Neural progenitor cell (in vitro differentiated cells): ENCODE measurements around the gene MAGIX.

Experiments used
- EZH2 ChIP-seq: fragments of 200-600 bp; sonication (generic); IDR thresholded peaks from 2 replicates; pipeline ENCODE4 v1.6.1; 2017; ENCODE audit warnings: antibody characterized with exemption, mild to moderate bottlenecking, moderate library complexity
- EZH2phosphoT487 ChIP-seq: fragments of 200-600 bp; sonication (generic); IDR thresholded peaks from 2 replicates; pipeline ENCODE4 v1.6.1; 2017; ENCODE audit warnings: antibody characterized with exemption
- TF ChIP-seq, protein P1 (sequence below): fragments of 200-600 bp; sonication (generic); IDR thresholded peaks from 2 replicates; pipeline ENCODE4 v1.5.1; 2017; ENCODE audit warnings: antibody characterized with exemption, mild to moderate bottlenecking

DNA sequence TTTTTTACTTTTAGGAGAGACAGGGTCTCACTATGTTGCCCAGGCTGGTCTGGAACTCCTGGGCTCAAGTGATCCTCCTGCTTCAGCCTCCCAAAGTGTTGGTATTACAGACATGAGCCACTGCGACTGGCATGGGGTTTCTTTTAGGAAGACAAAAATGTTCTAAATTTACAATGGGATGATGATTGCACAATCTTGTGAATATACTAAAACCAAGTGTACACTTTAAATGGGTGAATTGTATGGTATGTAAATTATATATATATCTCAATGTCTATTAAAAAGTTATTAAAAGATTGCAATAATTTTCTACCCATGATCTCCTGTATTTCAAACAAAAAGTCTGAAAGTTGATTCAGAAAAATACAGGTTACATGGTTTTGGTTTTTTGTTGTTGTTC, 9.1 kb upstream of the MAGIX start:
- TF ChIP-seq, protein P1, sequence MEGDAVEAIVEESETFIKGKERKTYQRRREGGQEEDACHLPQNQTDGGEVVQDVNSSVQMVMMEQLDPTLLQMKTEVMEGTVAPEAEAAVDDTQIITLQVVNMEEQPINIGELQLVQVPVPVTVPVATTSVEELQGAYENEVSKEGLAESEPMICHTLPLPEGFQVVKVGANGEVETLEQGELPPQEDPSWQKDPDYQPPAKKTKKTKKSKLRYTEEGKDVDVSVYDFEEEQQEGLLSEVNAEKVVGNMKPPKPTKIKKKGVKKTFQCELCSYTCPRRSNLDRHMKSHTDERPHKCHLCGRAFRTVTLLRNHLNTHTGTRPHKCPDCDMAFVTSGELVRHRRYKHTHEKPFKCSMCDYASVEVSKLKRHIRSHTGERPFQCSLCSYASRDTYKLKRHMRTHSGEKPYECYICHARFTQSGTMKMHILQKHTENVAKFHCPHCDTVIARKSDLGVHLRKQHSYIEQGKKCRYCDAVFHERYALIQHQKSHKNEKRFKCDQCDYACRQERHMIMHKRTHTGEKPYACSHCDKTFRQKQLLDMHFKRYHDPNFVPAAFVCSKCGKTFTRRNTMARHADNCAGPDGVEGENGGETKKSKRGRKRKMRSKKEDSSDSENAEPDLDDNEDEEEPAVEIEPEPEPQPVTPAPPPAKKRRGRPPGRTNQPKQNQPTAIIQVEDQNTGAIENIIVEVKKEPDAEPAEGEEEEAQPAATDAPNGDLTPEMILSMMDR, result no peak
- TF ChIP-seq EZH2 (no peak), EZH2phosphoT487 (no peak)
